ENCODE measurements around the gene ACTR6.

DNA sequence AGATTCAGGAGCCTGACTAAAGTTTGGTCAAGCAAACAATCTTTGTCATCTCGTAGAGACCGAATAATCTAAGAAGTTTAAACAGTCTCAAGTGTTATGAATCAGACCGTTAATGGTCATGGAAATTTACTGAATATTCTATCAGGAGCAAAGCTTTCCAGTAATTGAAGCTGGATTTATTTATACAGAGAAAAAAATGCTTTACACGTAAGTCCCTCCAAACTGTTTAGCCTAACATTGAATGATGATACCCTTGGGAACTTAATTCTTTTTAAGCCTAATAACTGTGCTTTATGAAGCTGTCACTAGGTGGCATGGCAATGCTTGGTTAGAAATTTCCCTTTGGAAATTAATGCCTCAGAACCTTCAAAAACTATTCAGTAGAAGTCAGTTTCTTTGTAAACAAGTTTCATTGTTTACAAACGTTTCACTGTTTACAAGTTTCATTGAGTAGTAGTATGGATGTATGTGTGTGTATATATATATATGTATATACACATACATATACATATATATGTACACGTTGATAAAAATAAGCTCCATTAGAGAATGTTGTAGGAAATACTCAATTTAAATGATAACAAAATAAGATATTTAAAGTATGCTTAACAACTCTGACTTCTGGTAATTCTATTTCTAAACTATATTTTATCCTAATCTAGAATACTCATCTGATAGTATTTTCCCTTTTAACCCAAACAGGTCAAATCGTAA is 34.1 kb downstream of the ACTR6 start:
- TF ChIP-seq, protein P1, sequence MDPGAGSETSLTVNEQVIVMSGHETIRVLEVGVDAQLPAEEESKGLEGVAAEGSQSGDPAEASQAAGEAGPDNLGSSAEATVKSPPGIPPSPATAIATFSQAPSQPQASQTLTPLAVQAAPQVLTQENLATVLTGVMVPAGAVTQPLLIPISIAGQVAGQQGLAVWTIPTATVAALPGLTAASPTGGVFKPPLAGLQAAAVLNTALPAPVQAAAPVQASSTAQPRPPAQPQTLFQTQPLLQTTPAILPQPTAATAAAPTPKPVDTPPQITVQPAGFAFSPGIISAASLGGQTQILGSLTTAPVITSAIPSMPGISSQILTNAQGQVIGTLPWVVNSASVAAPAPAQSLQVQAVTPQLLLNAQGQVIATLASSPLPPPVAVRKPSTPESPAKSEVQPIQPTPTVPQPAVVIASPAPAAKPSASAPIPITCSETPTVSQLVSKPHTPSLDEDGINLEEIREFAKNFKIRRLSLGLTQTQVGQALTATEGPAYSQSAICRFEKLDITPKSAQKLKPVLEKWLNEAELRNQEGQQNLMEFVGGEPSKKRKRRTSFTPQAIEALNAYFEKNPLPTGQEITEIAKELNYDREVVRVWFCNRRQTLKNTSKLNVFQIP (CRISPR knock-in tag; IDR thresholded peaks at IDR 0.05; ENCODE audit: borderline replicate concordance, low read depth): no peak
- TF ChIP-seq ZNF8 (CRISPR knock-in tag; IDR thresholded peaks at IDR 0.05): no peak
- TF ChIP-seq ZC3H10 (CRISPR knock-in tag; IDR thresholded peaks at IDR 0.05): no peak
- no peak for TF ChIP-seq PPARA (CRISPR knock-in tag; IDR thresholded peaks at IDR 0.05; ENCODE audit: borderline replicate concordance)
- no peak for TF ChIP-seq ZNF70 (CRISPR knock-in tag; IDR thresholded peaks at IDR 0.05)
